Activated T-cell treated with anti-CD3 and anti-CD28 coated beads, Interleukin-2, amount 50 U/mL, for 4 hours (primary cell): ENCODE results near the gene SLC6A6. TPM values are rescaled to one million over a fixed set of nuclear protein-coding genes. Genes with fewer than 3 reads are reported as not detected.

ENCODE experiments used
- ATAC-seq, 2 donors: fragments of 200-7000 bp; cut with Tn5 transposase; one replicate each; pipeline ENCODE4 v1.10.0; 2021
- DNase-seq: peaks from one replicate; pipeline ENCODE4 v3.0.0-alpha.2; 2020
- H3K27me3 Mint-ChIP-seq: one replicate; pipeline ENCODE4 v1.8.0; 2021; ENCODE audit warnings: low read depth, mixed read lengths
- H3K36me3 Mint-ChIP-seq: one replicate; pipeline ENCODE4 v1.8.0; 2022; ENCODE audit warnings: mixed read lengths; ENCODE audit not compliant: insufficient read depth
- H3K4me1 Mint-ChIP-seq: one replicate; pipeline ENCODE4 v1.8.0; 2021; ENCODE audit warnings: low read depth, mixed read lengths
- H3K4me3 Mint-ChIP-seq: one replicate; pipeline ENCODE4 v1.8.0; 2021; ENCODE audit warnings: mild to moderate bottlenecking, moderate library complexity, mixed read lengths
- H3K9me3 Mint-ChIP-seq: one replicate; pipeline ENCODE4 v1.8.0; 2021; ENCODE audit warnings: mixed read lengths
- total RNA-seq, 3 donors: library from RNA; stranded (reverse); gene quantifications; one replicate each; pipeline ENCODE4 v1.2.1, GENCODE V29; 2021

The SLC6A6 gene
- total RNA-seq, 3 donors from 2014 or later: 47.6 to 54.2 (median 51.2) TPM

- Mint-ChIP-seq H3K4me3 (no peak overlapping the region), H3K9me3 (no peaks in the 10 kb centered on the region), H3K4me1 (no peaks in the 10 kb centered on the region), H3K36me3 (peaks cover 53% of the 10 kb centered on the region), H3K27me3 (no peaks in the 10 kb centered on the region)
- ATAC-seq (no peak), DNase-seq (no peak)
Observed at GRCh38 chr3:14450922-14451606, 48.7 kb downstream of the SLC6A6 start.

GRCh38 chr3:14451844-14452739 lies 49.7 kb downstream of the SLC6A6 start:
- no peak for DNase-seq
- Mint-ChIP-seq H3K27me3 (no peaks in the 10 kb centered on the region), H3K9me3 (no peaks in the 10 kb centered on the region), H3K4me3 (no peak overlapping the region), H3K4me1 (no peaks in the 10 kb centered on the region), H3K36me3 (peaks cover 45% of the 10 kb centered on the region)
- no peak for ATAC-seq

DNA sequence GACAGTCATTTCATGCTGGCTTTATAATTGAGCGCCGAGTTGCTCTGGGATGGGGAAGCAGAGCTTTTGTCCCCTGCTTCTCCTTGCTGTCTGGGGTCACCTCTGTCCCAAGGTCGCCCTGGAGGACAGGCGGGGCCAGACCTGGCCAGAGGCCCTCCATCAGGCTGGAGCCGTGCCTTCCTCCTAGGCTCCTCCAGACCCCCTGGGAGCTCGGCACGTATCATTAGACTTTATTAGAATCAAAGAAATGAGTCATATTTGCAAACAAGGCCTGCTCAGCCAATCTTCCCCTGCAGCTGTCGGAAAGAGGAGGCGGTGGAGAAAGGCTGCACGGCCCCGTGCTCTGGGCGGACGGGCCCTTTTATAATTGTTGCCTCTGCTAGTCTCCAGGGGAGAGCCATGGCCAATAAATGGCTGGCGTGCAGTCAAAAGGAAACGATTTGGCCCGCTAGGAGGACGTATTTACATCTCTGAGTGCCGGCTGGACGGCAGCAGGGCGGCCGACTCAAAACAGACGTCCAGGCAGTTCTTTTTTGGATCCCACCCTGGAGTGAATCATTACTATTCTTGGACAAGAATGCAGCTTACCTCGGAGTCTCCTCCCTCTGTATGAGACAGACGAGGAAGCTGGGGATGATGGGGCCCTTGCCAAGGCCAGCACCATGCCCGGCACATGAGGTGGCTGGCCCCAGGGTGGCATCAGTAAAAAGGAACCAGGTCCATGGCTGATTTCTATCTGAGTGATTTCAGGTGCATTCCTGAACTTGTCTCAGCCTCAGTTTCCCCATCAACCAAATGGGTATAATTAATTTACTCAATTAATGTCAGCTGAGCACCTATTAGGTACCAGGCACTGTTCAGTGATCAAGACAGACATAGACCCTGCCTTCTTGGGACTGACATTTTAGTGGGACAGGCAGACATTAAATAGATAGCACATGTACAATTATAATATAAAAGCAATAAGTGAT lies 50.6 kb downstream of the SLC6A6 start:
- H3K9me3 Mint-ChIP-seq: no peaks in the 10 kb centered on the region
- peaks cover 37% of the 10 kb centered on the region for H3K36me3 Mint-ChIP-seq
- ATAC-seq (no peak), DNase-seq (no peak)
- H3K4me1 Mint-ChIP-seq: no peaks in the 10 kb centered on the region
- no peak overlapping the region for H3K4me3 Mint-ChIP-seq
- no peaks in the 10 kb centered on the region for H3K27me3 Mint-ChIP-seq

DNA sequence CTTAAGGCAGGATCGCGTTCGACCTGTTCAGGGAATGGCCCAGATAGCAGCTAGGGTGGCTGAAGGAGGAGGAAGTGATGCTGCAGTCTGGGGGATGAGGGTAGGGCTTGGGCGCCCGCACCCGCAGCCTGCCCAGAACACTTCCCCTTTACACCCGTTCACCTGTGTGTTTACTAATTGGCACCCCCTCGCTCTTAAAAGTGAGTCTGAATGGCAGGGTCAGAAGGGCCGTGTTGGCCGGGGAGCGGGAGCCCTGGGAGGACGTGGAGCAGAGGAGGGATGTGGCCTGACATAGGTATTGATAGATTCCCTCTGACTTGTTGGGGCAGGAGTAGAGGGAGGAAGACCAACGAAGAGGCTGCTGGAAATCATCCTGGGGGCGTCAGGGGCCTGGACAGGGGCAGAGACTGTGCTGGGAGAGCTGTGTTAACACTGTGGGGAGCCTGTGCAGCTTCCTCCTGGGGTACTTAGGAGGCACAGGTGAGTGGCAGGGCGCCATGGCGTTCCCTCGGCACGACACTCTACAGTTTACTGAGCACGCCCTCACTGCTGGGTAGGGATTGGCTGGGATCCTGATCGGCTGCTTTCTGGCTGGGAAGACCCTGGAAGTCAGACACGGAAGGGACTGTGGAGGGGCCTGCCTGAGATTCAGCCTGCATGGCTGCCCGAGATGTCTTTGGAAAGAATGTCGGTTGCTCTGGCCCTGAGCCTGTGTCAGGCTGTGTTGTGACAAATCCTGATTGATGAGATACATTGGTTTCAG lies 51.7 kb downstream of the SLC6A6 start:
- H3K36me3 Mint-ChIP-seq: peaks cover 29% of the 10 kb centered on the region
- no peaks in the 10 kb centered on the region for H3K9me3 Mint-ChIP-seq
- H3K4me1 Mint-ChIP-seq: peaks cover 2% of the 10 kb centered on the region
- H3K4me3 Mint-ChIP-seq: no peak overlapping the region
- no peaks in the 10 kb centered on the region for H3K27me3 Mint-ChIP-seq
- no peak for ATAC-seq
- no peak for DNase-seq

DNA sequence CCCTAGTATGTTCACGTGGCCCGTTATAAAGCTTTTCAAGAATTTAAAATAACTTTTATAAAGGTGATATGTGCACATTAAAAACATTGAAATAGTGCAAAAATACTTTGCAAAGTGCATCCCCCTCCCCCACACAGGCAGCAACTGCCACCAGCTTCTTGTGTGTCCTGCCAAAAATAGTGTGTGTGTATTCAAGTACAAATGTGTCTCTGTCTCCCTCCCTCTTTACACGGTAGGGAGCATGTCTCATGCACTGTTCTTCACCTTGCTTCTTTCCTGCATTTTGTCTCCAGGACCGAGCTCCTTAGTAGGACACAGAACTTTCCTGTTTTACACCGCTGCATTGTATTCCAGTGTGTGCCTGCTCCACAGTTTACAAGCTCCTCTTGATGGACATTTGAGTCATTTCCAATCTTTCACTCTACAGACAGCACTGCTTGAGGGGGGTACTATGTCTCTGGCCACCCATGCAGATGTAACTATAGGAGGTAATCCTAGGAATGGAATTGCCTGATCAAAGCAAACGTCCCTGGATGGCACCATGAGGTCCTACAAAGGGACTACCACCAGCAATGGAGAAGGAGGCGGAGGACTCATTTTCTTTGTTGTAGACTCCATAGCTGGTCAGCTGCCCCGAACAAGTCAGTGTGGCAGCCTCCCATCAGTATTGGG lies 52.4 kb downstream of the SLC6A6 start:
- H3K27me3 Mint-ChIP-seq: no peaks in the 10 kb centered on the region
- ATAC-seq: no peak
- H3K36me3 Mint-ChIP-seq: peaks cover 24% of the 10 kb centered on the region

GRCh38 chr3:14455571-14456317 lies 53.3 kb downstream of the SLC6A6 start:
- Mint-ChIP-seq H3K27me3 (no peaks in the 10 kb centered on the region), H3K4me1 (peaks cover 7% of the 10 kb centered on the region), H3K9me3 (no peaks in the 10 kb centered on the region), H3K4me3 (no peak overlapping the region), H3K36me3 (peaks cover 27% of the 10 kb centered on the region)
- DNase-seq (no peak), ATAC-seq (no peak)

More for the DNA sequence above, 52.4 kb downstream of the SLC6A6 start:
- Mint-ChIP-seq H3K9me3 (no peaks in the 10 kb centered on the region), H3K4me3 (no peak overlapping the region), H3K4me1 (peaks cover 4% of the 10 kb centered on the region)
- DNase-seq: no peak

GRCh38 chr3:14456794-14457193 lies 54.4 kb downstream of the SLC6A6 start:
- Mint-ChIP-seq H3K27me3 (no peaks in the 10 kb centered on the region), H3K4me1 (peaks cover 7% of the 10 kb centered on the region), H3K4me3 (no peak overlapping the region), H3K9me3 (no peaks in the 10 kb centered on the region), H3K36me3 (peaks cover 20% of the 10 kb centered on the region)
- ATAC-seq (no peak), DNase-seq (no peak)

GRCh38 chr3:14457481-14457880 lies 55.1 kb downstream of the SLC6A6 start:
- Mint-ChIP-seq H3K4me1 (peaks cover 10% of the 10 kb centered on the region), H3K36me3 (peaks cover 22% of the 10 kb centered on the region), H3K27me3 (no peaks in the 10 kb centered on the region), H3K9me3 (no peaks in the 10 kb centered on the region), H3K4me3 (no peak overlapping the region)
- ATAC-seq: no peak
- no peak for DNase-seq

- Mint-ChIP-seq H3K4me1 (peaks cover 15% of the 10 kb centered on the region), H3K9me3 (no peaks in the 10 kb centered on the region), H3K27me3 (no peaks in the 10 kb centered on the region), H3K36me3 (peaks cover 27% of the 10 kb centered on the region), H3K4me3 (no peak overlapping the region)
- ATAC-seq (no peak), DNase-seq (no peak)
Observed at GRCh38 chr3:14457999-14458398, 55.6 kb downstream of the SLC6A6 start.

DNA sequence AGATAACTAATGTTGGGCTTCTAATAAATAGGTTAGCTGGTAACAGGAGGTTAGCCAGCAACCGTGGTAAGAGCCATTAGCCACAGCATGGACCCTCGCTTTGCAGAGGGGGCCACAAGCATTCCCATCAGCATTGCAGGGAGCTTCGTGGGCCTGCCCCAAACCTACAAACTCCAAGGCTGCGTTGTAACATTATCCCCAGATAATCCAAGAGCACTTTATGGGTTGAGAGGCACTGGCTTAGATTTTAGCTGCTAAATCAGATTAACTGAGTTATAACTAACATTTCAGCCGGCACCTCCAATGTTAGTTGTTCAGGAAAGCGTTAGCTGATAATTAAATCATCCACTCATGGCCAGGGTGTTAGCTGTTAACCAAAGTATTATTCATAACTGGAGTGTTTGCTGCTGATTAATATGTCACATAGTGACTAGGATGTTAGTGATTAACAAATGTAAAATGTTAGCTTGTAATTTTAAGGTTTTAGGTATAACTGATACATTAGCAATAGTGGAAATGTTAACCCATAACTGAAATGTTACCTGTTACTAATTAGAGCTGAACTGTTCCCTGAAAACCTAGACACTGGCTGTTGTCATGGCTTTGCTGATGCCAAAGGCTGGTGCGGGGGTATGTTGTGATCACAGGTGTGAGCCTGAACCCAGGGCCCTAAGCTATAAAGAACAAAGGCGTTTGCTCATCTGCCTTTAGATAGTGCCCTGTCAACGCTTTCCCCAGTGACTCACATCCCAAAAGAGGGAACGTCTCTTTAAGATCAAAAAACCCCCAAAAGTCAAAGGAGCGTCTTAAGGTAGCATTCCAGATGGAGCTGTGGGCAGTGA lies 56.2 kb downstream of the SLC6A6 start:
- ATAC-seq (peak; percentile 36 to 73), DNase-seq (no peak)
- Mint-ChIP-seq H3K9me3 (no peaks in the 10 kb centered on the region), H3K27me3 (no peaks in the 10 kb centered on the region), H3K4me3 (no peak overlapping the region), H3K4me1 (peaks cover 15% of the 10 kb centered on the region), H3K36me3 (peaks cover 27% of the 10 kb centered on the region)

GRCh38 chr3:14459384-14459783 lies 57.0 kb downstream of the SLC6A6 start:
- H3K9me3 Mint-ChIP-seq: no peaks in the 10 kb centered on the region
- DNase-seq (no peak), ATAC-seq (no peak)
- peaks cover 15% of the 10 kb centered on the region for H3K4me1 Mint-ChIP-seq
- no peaks in the 10 kb centered on the region for H3K27me3 Mint-ChIP-seq
- H3K36me3 Mint-ChIP-seq: peaks cover 27% of the 10 kb centered on the region
- no peak overlapping the region for H3K4me3 Mint-ChIP-seq

- H3K36me3 Mint-ChIP-seq: peaks cover 24% of the 10 kb centered on the region
- no peak overlapping the region for H3K4me3 Mint-ChIP-seq
- no peak for ATAC-seq
- no peaks in the 10 kb centered on the region for H3K27me3 Mint-ChIP-seq
- peaks cover 15% of the 10 kb centered on the region for H3K4me1 Mint-ChIP-seq
- DNase-seq: no peak
- no peaks in the 10 kb centered on the region for H3K9me3 Mint-ChIP-seq
Observed at GRCh38 chr3:14459787-14460186, 57.4 kb downstream of the SLC6A6 start.
